ES-I3 (cell line): ENCODE data around the gene ENDOV.

Source experiments
- H3K36me3 ChIP-seq: 2 replicates; pipeline ENCODE4 v1.6.1; 2013; ENCODE audit warnings: mild to moderate bottlenecking, low read length, control low read depth, moderate library complexity; ENCODE audit not compliant: insufficient read depth
- H3K4me1 ChIP-seq: 2 replicates; pipeline ENCODE4 v1.6.1; 2013; ENCODE audit warnings: mild to moderate bottlenecking, control low read depth, low read length; ENCODE audit not compliant: insufficient read depth
- H3K9ac ChIP-seq: 2 replicates; pipeline ENCODE4 v1.6.1; 2013; ENCODE audit warnings: low read depth, mild to moderate bottlenecking, low read length, moderate library complexity
- H3K9me3 ChIP-seq: 2 replicates; pipeline ENCODE4 v1.6.1; 2013; ENCODE audit warnings: mild to moderate bottlenecking, low read length, moderate library complexity; ENCODE audit not compliant: control insufficient read depth, insufficient read depth

ENDOV gene

DNA sequence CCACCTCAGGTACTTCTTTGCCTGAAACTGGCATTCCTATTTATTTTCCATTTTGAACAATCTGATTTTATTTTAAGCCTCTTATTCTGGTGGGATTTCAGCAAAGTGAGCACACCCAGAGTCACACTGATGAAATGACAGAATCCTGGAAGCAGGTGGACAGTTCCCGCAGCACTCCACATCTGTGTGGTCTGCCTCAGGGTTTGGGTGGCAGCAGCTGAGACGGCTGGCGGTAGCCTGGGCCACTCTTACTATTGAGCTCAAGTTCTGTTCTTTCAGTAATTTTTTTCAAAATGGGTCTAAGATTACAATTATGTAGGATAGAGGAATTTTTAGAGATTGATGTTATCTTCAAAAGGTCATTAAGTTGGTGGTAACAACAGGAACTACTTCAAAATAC is 32.5 kb upstream of the ENDOV start:
- no peaks in the 10 kb centered on the region for H3K9me3 ChIP-seq
- H3K9ac ChIP-seq: no peak overlapping the region
- peaks cover 42% of the 10 kb centered on the region for H3K36me3 ChIP-seq
- no peaks in the 10 kb centered on the region for H3K4me1 ChIP-seq

DNA sequence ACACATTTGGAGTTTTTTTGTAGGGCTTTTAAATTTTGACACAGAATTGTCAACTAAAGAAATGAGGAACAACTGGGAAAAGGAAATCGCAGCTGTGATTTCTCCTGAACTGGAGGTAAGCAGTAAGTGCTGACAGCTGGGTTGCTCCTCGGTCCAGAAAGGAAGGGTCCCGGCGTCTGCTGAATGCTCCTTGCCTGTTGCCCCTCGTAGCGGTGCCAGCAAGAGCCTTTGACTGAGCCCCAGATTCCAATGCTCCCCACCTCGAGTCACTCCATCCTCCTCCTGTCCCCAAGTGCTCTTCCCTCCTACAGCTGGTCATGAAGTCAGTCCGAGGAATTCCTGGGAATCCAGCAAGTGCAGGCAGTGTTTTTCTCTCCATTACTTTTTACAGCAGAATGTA is 32.0 kb upstream of the ENDOV start:
- Histone ChIP-seq H3K4me1 (no peaks in the 10 kb centered on the region), H3K36me3 (peaks cover 38% of the 10 kb centered on the region), H3K9ac (no peak overlapping the region), H3K9me3 (no peaks in the 10 kb centered on the region)

DNA sequence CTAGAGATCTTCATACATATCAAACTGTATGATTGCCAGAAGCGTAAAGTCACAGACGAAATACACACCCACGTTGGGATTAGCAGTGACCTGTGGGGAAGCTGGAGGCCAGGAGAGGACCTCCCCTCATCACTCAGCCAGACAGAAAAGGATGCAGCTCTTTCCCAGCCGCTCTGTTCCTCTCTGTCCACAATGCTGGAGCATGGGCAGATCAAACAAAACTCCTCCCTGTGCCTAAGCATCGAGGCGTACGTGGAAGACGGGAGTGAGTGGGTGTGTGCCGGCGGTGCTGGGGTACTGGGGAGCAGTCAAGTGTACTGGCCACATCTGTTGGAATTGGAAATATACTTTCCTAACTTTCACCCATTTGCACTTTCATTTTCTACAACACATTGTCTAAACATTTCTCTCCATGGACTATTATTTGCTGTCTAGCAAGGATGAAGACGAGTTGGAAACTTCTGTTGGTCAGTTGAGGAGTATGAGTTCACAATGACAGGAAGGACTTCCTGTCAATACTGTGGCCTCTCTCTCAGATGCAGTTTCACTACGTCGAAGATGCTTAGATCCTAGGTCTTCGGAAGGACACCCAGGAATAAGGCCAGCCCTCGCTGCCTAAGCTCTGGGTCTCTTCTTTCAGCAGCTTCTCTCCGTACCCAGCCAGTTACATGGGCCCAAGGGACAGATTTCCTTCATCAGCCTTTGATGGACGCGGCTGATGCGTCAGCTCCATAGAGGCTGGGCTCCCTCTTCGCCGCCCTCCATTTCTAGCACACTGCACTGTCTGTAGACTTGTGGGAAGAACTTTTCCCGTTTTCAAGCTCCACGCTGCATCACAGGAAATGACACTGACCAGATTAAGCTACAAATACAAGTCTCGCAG is 30.6 kb upstream of the ENDOV start:
- Histone ChIP-seq H3K36me3 (peaks cover 43% of the 10 kb centered on the region), H3K4me1 (no peaks in the 10 kb centered on the region), H3K9ac (no peak overlapping the region)

DNA sequence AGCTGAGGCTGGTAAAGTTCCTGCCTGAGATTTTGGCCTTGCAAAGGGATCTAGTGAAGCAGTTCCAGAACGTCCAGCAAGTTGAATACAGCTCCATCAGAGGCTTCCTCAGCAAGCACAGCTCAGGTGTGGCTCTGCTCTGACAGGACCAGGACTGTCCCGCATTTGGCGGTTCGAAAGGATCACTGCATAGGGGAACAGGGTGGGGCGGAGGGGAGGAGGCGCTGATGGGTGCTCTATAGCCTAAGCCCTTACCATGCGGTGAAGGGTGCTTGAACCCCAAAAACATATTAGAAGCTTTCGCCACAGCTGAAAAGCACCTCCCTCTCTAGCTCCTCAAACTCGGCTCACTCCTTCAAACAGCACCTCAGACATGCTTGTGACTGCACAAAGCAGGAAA is 29.9 kb upstream of the ENDOV start:
- H3K36me3 ChIP-seq: peaks cover 43% of the 10 kb centered on the region
- no peak overlapping the region for H3K9ac ChIP-seq
- H3K4me1 ChIP-seq: no peaks in the 10 kb centered on the region
- H3K9me3 ChIP-seq: no peaks in the 10 kb centered on the region

More for the DNA sequence above, 30.6 kb upstream of the ENDOV start:
- H3K9me3 ChIP-seq: no peaks in the 10 kb centered on the region

DNA sequence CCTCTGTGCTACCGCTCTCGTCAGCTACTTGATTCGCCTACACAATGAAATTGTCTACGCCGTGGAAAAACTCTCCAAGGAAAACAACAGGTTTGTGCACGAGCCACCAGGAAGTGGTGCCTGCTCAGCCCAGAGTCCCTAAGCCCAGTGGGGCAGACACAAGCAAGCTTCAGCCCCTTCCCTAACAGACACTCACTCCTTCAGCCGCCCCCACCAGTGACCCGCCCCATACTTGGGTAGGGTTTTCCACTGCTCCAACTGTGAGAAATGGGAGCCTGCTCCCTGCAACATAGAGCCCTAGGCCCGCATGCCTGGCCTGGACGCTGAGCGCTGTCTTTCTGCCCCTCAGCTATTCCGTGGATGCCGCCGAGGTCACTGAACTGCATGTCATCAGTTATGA is 28.6 kb upstream of the ENDOV start:
- Histone ChIP-seq H3K36me3 (peaks cover 32% of the 10 kb centered on the region), H3K9me3 (no peaks in the 10 kb centered on the region), H3K4me1 (no peaks in the 10 kb centered on the region), H3K9ac (no peak overlapping the region)

DNA sequence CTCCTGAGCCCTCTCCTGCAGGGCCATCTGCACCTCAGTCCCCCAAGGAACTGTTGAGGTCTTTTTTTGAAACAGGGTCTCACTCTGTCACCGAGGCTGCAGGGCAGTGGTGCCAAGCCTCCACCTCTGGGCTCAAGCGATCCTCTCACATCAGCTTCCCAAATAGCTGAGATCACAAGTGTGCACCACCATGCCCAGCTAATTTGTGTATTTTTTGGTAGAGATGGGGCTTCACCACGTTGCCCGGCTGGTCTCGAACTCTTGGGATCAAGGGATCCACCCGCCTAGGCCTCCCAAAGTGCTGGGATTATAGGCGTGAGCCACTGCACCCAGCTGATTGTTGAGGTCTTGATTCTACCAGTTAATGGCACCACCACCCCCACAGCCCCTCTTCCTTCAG is 27.9 kb upstream of the ENDOV start:
- no peaks in the 10 kb centered on the region for H3K9me3 ChIP-seq
- peaks cover 32% of the 10 kb centered on the region for H3K36me3 ChIP-seq
- H3K9ac ChIP-seq: no peak overlapping the region
- no peaks in the 10 kb centered on the region for H3K4me1 ChIP-seq

DNA sequence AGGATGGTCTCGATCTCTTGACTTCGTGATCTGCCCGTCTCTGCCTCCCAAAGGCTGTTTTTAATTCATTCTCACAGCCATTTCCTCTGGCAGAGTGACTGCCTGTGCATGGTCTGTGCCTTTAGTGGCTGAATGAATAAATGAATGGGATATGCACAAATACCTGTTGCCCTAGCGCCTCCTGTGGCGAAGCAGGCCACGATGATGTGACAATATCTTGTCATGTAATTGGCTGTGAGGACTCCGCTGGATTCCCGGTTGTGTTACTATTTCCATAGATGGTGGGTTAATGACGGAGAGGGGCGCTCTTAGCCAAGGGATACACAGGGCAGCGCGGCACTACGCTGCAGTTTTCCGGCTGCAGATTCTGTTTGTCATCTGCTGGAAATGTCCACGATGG is 26.8 kb upstream of the ENDOV start:
- H3K36me3 ChIP-seq: peaks cover 32% of the 10 kb centered on the region
- no peak overlapping the region for H3K9ac ChIP-seq
- H3K4me1 ChIP-seq: no peaks in the 10 kb centered on the region
- H3K9me3 ChIP-seq: no peaks in the 10 kb centered on the region

DNA sequence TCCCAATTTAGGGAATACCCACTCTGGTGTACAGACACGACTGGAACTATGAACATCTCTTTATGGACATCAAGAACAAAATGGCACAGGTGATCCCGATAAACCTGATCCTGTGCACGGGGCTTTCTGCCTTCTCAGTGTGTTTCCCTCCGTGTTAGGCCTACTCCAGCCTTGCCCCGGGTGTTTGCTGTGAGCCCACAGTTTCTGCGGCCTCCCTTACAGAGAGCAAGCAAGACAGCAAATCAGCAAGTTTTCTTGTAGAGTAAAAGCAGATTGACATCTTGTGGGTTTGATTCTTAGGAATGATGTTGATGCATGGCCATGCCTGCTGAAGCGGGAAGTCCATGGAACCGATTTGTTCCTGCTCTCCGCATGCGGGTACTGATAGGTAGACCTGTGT is 26.4 kb upstream of the ENDOV start:
- peaks cover 27% of the 10 kb centered on the region for H3K36me3 ChIP-seq
- no peak overlapping the region for H3K9ac ChIP-seq
- H3K4me1 ChIP-seq: no peaks in the 10 kb centered on the region
- H3K9me3 ChIP-seq: no peaks in the 10 kb centered on the region

DNA sequence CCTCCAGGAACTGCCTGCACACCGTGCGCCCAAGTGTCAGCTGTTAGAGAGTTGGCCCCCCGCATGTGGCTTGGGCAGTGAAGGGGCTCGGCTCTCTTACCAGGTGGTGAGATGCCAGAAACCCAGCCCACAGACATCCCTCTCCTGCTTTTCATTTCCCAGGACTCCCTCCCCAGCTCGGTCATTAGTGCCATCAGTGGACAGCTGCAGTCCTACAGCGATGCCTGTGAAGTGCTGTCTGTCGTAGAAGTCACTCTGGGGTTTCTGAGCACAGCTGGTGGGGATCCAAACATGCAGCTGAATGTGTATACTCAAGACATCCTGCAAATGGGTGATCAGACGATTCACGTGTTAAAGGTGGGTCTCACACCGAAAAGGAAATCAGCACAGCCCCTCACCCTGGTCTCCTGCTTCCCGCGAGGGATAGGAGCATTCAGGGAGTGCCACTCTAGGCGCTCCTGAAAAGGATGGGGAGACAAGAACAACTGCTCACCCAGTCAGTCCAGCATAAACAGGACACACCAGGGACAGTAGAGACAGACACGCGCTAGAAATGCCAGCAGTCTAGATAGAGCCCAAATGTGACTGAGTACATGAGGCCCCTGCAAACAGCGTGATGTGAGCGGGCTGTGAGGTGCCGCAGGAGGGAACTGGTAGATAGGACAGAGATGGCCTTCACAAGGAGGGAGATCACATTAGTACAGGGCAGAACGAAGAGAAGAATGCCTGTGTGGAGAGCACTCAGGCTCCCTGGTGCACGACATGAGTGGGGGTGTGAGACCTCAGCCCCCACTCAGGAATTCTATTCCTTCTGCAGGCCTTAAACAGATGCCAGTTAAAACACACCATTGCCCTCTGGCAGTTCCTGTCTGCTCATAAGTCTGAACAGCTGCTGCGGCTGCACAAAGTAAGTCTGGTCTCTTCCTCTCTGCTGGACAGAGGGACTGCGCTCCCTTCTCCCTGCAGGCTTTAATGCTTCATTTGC is 25.7 kb upstream of the ENDOV start:
- Histone ChIP-seq H3K9ac (no peak overlapping the region), H3K9me3 (no peaks in the 10 kb centered on the region), H3K36me3 (peaks cover 24% of the 10 kb centered on the region), H3K4me1 (no peaks in the 10 kb centered on the region)

DNA sequence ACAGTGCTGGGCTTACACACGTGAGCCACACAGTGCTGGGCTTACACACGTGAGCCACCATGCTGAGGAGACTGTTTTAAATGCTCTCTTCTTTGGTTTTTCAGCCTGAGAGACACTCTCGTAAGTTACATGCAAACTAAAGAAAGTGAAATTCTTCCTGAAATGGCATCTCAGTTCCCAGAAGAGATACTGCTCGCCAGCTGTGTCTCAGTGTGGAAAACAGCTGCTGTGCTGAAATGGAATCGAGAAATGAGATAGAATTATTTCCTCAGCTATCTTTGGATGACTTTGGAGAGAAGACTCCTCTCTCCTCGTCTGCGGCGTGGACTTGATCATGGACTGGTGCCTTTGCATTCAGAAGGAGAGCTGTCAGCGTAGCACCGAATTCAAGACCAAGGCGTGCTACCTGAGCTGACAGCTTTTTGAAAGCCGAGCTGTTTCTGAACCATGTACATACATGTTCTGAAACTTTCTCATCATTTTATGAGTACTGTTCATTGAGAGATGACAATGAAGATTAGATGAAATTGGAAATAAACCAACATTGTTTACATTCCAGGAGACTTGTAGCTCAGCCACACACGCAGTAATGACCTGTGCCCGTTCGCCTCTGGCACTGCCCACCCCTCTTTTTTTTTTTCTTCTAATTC is 21.6 kb upstream of the ENDOV start:
- Histone ChIP-seq H3K4me1 (peaks cover 9% of the 10 kb centered on the region; the same call in 1 of the 2 replicates), H3K36me3 (peaks cover 9% of the 10 kb centered on the region), H3K9ac (no peak overlapping the region), H3K9me3 (no peaks in the 10 kb centered on the region)

DNA sequence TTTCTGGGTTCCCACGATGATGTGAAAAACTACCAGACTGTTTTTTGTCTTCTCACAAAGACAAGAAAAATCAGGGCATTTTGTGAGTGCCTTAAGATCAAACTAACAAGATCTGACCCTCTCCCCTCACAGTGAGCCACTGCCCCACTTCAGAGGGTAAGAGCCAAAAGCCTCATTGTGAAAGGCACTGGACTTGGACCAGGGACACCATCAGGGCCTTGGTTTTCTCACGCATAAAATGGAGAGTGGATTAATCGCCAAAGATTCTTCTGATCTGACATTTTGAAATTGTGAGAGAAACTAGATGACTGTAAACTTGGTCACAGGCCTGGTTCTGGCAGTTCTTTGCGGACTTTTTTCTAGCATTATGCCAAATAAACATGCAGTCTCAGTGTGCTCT is 21.0 kb upstream of the ENDOV start:
- H3K9ac ChIP-seq: no peak overlapping the region
- H3K9me3 ChIP-seq: no peaks in the 10 kb centered on the region
- peaks cover 3% of the 10 kb centered on the region for H3K36me3 ChIP-seq
- peaks cover 9% of the 10 kb centered on the region; the same call in 1 of the 2 replicates for H3K4me1 ChIP-seq

DNA sequence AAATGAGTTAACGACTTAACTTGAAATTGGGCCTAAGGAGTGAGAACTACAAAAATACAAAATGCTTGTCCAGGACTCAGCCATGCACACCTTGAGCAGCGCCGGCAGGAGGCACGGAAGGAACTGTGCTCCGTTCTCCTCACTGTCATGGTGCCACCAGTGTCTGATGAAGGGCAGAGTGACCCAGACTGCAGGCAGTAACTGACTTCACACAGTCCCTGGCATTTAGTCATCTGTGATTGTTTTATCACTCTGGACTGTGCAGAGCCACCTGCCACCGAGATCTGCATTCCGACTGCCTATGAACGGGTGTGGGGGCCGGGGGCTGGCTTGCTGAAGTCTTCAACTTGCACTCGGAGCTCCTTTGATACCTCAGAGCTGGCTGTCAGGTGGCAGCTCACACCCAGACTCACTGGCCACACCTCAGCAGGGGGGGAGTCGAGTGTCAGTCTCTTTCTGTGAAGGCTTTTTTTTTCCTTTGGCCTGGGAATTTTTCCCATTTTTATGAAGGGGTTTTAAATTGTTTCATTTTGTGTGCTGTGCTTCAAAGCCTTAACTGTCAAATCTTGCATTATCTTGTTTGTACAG is 20.2 kb upstream of the ENDOV start:
- H3K9ac ChIP-seq: no peak overlapping the region
- no peaks in the 10 kb centered on the region for H3K9me3 ChIP-seq
- H3K4me1 ChIP-seq: peaks cover 9% of the 10 kb centered on the region; the same call in 1 of the 2 replicates
- peaks cover 3% of the 10 kb centered on the region; the same call in 1 of the 2 replicates for H3K36me3 ChIP-seq

DNA sequence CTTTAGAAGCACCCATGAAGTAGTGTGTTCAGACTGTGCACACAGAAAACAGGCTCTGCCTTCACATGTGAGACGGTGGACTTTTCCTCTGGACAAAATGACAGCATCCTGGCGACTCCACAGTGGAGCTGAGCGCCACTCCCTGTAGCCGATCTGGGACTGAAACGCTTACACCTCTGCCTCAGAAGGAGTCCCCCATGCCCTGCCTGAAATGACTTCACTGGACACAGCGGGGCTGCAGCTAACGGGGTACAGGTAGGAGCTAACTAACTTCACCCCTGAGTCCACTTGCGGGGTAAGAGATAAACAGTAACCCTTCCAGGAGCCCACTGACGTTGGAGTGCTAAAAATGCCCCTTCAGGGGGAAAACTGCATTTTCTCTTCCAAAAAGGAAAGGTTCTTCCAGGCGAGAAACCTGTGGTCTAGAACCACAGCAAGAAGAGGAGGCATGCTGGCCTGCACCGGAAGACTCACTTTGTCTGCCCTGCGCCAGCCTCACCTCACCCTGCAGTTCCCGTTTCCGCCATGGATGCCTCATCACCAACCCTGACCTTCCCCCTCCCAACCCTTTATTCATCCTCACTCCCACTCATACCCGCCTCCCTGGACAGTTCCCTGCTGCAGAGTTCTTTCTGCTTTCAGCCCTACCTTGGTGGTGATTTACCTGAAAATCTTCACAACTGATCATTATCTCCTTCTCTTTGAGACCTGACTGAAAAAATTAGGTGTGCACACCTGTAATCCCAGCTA is 19.4 kb upstream of the ENDOV start:
- peaks cover 3% of the 10 kb centered on the region; the same call in 1 of the 2 replicates for H3K36me3 ChIP-seq
- peaks cover 9% of the 10 kb centered on the region; the same call in 1 of the 2 replicates for H3K4me1 ChIP-seq
- H3K9me3 ChIP-seq: no peaks in the 10 kb centered on the region
- no peak overlapping the region for H3K9ac ChIP-seq
